SKM-1 treated with dmso at 0.1 percent for 144 hours (cell line): ENCODE results near the gene TMEM63C.
"Not testable (repeated sequence)": the region's sequence is repeated elsewhere in the genome, so short reads cannot be mapped to it uniquely, and the experiment has no call there.

Experiments
- DNase-seq: peaks from one replicate; lab custom pipeline; 2025; ENCODE audit not compliant: unreplicated experiment; lab: John Stamatoyannopoulos, UW

Gene TMEM63C

DNA sequence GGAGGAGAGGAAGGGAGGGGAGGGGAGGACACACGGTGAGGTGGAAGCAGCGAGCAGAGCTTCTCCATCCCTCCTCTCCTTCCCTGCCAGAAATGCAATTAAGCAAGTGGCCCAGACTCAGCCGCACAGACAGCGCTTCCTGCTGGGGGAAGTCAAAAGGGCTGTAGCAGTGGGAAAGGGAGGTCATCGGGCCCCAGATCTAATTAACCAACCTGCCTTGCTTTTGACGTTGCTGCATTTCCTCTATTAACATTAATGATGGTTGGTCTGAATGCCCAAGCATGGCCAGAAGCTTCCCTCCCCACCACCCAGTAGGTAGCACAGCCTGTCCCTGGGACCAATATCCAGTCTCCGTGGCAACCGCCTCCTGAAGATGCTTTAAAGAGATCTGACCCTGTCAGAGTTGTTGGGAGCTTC lies 94.0 kb downstream of the TMEM63C start:
- DNase-seq: no peak

DNA sequence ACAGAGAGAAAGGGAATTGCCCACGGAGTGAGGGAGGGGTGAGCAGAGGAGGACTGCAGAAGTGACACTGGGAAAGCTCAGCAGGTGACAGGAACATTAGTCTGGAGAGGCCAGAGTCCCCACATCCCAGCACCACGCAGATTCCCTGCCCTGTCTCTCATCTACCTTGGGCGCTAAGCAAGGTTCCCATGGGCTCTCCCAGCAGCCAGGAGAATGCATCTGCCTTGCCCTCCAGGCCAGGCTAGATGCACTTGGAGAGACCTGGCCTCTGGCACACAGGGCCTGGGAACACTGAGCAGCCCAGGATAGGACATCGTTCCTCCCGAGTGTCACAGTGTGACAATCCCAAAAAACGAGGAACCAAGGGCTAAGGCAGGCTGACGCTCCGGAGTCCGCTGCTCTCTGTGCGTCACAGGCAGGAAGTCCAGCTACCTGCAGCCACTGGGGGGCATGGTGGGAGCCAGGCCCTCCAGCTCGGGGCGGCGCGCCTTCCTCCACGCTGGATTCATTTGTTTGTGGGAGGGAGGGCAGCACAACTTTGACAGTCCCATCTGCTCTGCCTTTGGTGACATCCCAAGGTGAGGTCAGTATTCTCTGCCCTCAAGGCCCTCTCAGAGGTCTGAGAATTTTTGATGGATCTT lies 94.8 kb downstream of the TMEM63C start:
- no peak for DNase-seq

DNA sequence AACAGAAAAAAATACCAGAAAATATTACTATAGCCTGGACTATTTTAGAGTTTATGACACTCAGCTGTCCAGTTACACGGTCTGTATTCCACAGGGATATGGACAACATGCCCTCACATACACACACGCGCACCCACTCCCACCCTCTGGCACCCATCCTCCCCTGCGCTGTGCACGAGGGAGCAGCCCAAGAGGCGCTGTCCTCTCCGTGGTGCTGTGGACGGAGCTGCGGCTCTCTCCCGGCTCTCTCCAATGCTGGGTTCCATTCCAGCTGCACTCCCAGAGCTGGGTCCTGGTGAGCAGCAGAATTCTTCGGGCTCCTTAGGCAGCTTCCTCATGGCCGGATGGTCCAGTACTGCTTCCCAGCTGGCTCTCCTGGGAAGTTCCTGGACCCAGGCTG lies 95.4 kb downstream of the TMEM63C start:
- DNase-seq: no peak

DNA sequence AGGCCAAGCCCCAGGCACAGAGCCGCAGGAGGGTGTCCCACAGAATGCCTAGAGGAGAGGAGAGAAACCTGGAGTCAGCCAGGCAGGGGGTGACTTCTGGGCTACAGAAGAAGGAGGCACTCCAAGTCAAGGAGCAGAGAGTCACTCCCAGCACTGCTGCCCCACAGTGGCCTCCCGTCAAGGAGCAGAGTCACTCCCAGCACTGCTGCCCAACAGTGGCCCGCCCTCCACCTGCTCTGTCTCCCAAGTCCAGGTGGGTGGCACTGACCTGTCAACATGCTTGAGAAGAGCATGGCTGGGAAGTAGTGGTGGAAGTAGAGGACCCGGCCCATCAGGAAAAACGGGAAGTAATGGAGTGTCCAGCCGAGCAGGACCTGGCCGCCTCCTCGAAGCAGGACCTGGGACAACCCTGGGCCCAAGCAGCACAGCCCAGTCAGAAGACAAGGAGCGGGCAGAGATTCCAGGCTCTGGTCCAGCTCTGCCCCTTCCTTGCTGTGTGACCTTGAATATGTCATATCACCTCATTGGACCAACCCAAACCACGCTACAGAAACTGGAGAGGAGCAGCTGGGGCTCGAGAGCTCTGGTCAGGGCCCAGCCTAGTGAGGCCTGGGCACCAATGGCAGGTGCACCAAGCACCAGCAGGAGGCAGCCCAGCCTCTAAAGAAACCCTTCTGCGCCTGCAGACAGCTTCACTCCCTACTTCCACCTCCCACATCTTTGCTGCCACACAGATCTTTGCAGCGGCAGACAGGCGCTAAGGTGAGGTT lies 97.0 kb downstream of the TMEM63C start:
- no peak for DNase-seq

DNA sequence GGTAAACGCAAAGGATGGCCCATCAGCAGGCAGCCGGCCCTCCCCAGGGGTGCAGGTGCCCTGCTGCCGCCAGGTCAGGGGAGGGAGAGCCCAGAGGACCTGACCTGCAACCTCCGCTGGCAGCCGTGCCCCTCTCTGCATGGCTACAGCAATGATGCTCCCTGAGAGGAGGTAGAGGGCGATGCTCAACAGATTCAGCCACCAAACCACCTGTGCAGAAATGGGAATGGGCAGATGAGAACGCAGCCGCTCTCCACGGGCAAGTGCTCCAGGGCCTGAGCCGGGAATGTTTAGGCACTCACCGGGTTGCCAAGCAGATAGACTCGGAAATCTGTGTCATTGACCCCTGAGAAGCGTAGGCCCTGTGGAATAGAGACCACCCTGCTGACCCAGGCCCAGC lies 98.1 kb downstream of the TMEM63C start:
- DNase-seq: no peak

DNA sequence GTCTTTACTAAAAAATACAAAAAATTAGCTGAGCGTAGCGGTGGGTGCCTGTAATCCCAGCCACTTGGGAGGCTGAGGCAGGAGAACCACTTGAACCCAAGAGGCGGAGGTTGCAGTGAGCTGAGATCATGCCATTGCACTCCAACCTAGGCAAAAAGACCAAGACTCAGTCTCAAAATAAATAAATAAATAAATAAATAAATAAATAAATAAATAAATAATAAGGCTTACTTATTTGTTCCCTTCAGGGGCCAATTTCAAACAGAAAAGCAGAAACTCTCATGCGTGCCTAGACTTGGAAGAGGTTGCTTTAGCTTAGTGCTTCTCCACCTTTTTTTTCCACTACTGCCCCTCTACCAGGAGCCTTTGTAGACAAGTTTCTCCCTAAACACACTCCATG lies 99.3 kb downstream of the TMEM63C start:
- DNase-seq: not testable (repeated sequence)

DNA sequence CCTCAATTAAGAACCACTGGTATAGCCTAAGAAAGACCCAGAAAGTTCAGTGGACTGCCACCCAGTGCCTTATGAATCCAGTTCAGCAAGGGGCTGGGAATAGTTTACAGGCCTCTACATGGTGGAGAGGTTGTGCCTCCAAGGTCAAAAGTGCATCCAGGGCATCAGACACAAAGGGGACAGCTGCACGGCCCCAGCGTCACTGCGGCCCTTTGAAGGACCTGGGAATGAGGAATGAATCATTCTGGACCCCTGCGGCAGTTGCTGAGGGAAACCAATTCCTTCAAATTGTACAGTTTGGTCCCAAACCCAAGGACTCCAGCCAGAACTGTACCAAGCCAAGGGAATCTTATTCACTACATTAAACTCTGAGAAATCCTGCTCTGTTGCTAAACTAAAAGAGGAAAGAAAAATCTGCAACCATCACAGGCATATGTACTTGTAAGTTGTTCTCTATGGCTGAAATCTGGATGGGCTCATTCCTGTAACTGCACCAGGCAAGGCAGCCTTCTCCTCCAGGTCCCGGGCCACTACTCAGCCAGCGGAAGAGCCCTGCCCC lies 100.3 kb downstream of the TMEM63C start:
- DNase-seq: no peak

DNA sequence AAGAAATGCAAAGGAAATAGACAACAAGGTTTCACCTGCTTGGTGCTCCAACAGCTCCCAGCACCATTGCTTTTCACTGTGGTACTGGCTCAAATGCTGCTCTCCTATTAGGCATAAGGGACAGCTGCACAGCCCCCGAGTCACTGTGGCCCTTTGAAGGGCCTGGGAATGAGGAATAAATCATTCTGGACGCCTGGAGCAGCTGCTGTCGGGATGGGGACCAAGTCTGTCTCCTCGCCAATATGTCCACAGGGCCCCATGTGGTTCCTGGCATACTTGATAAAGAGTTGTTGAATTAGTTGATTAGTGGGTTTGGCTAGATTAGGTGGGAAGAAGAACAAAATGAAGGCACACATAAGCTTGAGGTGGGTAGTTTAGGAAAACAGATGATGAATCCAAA lies 102.5 kb downstream of the TMEM63C start:
- DNase-seq: no peak

DNA sequence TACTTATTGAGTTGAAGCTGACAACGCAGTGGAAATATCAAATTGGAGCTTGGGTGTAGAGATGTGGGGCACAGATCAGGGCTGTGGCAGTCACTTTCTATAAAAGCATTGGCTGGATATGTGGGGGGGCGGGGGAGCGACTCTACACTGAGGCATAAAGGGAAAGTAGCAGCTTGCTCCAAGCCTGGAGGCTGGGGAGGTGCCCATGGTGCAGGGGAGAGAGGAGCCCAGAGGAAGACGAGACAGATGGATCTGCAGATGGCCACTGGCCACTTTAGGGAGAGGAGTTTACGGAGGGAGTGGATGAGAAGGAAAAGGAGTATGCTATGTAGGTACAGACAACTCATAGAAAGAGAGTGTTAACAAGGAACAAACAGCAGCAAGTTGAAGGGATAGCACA lies 102.9 kb downstream of the TMEM63C start:
- DNase-seq: no peak

DNA sequence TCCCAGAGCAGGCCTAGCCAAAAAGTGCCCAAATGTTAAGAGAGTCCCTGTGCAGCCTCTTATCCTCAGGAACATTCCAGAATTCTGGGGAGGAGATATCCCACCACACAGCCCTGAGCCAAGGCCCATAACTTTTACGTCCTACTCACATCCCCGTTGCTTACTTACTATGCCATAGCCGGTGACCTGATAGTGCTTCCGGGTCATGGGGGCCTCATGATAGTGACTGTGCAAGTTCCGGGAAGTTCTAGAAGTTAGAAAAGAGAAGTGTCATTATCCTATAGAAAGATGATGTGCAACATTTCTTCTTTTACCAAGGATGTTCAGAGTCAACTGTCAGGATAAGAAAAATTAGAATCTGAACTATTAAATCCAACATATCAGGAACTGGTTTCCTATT lies 105.0 kb downstream of the TMEM63C start:
- DNase-seq: no peak

DNA sequence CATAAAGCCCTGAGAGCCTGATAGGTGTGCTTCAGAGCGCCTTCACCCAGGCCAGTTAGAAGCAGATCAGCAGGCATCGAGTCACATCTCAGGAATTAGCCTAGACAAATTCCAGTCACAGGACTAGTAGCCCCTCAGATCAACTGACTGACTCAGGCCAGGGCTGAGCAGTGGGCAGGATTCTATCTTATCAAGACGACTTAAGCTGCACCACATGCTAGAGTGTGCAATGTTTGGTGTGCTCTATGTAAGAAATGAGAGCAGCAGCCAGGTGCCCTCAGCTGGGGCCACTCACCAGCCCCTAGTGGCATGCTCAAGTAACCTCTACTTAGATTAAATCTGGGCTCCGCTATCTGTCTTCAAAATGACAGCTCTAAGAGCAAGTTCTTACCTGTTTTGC lies 109.1 kb downstream of the TMEM63C start:
- no peak for DNase-seq

DNA sequence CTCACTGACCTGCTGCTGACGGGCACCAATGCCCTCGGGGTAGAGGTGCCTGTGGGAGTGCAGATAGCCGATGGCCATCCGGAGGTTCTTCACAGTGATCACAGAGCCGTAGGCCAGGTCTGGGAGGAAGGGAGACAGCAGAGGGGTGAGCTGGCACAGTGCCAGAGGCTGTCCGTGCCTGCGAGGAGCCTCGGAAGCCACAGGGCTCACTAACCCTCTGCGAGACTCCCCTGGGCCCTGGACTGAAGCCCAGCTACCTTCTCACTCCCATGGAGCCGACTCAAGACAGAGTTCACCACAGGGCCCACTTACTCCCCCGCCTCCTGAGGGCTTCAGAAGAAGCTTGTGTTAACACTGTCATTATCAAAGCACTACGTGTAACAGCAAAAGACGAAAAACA lies 114.6 kb downstream of the TMEM63C start:
- DNase-seq: no peak

DNA sequence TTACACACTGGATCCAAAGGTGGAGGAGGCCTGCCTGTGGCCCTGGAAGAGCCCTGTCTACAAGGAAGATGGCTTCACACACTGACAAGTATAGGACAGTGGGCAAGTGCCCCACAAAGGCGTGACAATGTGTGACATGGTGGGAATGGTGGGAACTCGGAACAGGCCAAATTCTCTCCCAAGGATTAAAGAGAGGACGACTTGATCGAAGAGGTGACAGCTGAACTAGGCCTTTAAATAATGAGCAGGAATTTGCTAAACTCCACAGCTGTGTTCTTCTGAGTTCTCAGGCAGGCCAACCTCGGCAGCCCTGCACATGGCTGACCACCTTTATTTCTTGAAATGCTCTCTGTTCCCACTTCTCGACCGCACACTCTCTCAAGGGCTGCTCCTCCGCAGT lies 115.3 kb downstream of the TMEM63C start:
- no peak for DNase-seq

DNA sequence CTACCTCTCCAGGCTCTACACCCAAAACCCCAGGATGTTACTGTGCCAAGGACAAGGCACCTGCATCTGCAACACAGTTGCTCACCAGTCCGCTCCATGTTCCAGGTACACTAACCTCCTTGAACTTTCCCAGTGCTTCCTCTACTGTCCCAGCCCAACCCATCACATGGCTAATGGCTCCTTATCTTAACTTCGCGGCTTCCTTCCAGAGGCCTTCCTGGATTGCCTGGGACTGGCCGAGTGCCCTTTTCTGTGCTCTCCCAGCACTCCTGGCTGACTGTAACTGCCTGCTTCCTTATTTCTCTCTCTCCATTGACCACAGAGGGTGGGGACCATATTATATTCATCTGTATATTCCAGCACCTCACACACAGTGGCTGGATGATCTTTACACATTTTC lies 118.2 kb downstream of the TMEM63C start:
- no peak for DNase-seq

DNA sequence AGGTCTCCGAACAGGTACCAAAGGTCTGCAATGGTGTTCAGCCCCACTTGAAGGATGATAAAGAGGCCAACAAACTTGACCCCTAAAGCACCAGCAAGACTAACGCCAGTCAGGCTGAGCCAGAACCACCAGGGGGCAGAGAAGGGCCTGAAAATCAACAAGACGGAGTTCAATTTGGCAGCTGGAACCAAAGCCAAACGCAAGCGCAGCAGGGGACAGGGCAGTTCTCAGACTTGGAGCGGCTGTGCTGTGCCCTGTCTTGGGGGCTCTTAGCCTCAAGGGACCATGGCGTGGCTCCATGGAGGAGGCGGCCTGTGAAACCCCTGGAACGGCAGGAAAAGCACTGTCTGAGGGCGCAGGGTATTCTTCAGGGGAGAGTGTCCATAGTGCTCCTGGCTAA lies 119.5 kb downstream of the TMEM63C start:
- no peak for DNase-seq

DNA sequence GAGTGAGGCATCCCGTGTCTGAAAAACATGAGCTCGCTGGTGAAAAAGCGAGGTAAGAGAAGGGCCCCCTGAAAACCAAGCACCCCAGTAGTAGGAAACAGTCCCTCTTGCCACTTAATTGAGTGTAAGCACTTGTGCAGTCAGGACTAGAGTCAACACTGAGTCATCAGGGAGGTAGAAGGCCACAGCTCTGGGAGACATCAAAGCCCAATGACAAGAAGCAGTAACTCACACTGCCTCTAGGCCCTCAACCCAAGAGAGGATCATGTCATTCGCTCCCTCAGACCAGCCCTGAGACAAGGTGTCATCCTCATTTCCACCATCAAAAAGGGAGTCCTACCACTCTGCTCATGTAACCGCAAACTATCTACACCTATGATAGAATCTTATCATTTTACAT lies 121.3 kb downstream of the TMEM63C start:
- no peak for DNase-seq

DNA sequence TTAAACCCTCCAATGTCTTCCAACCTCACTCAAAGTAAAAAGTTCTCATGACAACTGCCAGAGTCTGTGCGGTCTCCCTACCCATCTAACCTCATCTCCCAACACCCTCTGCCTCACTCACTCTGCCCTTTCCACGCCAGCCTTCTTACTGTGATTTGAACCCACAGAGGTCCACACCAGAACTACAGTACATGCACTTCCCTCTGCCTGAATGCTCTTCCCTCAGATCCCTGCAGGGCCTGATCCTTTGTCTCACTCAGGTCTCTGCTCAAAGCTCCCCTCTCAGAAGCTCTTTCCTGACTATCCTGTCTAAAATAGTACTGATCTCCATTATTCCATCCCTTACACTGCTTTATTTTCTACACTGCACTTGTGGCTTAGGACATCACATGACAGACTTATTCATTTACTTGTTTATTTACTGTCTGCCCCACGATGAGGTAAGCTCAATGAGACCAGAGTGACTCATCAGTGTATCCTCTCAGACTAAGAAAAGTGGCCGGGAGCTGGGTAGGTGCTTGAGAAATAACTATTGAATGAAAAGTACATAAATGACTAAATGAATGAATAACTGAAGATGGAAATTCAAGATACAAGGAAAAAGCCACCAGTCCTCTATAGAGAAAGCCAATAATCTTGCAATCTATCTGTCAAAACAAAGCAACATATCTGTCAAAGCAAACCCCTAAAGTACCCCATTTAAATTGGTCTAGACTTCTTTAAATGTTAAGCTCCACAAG lies 122.0 kb downstream of the TMEM63C start:
- DNase-seq: no peak

DNA sequence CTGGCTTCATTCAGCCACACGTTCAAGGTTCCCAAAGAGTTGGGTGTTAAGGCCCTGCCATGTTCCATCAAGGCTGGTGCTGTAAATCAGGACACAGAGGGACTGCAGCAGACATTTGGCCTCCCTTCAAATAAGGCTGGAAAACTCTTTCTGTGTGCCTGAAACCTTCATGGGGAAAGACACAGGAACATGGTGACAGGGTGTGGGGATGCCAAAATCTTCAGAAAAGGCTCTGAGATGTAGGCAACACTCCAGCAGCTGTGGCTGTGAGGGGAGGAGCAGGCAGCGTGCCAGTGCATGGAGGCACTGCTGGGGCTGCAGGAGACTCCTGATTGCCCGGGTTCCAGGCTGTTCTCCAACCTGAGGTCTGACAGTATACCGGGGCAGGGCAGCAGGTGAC lies 124.1 kb downstream of the TMEM63C start:
- no peak for DNase-seq

DNA sequence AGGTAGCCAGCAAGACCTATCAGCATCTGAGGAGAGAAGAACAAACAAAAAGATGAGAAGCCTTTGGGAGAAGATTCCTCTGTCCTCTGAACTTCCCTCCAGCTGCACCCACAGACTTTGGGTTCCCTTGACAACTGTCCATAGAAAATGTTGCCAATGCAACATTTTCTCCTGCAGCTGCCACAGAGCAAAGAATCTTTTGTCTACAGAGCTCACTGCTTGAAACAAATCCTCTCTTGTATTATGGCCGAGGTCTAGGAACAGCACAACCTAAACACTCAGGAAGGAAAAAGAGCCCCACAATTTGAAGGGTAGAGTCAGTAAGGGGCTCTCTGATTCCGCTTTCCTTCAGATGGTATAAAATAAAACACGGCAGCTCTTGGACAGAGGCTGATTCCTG lies 124.8 kb downstream of the TMEM63C start:
- DNase-seq: no peak

DNA sequence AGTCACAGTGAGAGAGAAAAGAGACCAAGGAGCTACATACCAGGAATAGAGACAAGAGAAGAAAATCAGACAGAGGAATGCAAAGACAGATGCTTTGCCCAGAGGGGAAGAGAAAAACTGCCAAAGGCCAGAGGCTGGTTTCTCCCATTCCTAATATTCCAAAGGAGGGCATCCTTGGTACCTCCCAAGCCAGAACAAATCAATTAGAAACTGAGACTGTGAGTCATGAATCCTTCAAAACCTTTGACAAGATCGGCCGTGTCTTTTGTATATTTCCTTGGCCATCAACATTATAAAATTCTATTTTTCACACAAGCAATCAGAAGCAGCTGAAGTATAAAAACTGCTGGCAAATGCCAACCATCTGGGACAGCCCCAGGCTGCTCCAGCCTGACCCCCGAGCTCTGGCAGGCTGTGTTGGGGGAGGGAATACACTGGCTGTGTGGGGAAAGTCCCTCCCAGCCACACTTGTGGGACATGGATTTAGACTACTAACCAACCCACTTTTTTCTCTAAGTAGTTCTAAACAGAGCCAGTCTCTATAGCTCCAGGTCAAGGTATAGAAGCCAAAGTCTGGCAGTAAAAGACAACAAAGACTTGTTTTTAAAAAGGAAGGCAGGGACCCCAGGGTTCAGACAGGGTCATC lies 125.4 kb downstream of the TMEM63C start:
- DNase-seq: no peak
